H1 (cell line): ENCODE measurements around the gene NSDHL.

Source experiments
- BCL11A ChIP-seq, 2 experiments: IDR thresholded peaks; one replicate each; pipeline ENCODE4 v1.6.1; 2011; ENCODE audit warnings: low read depth in 2 of 2, low read length in 2 of 2, mild to moderate bottlenecking in 2 of 2
- CEBPB ChIP-seq: IDR thresholded peaks from 2 replicates; pipeline ENCODE4 v1.6.1; 2012; ENCODE audit warnings: low read depth, low read length
- CHD2 ChIP-seq: IDR thresholded peaks from 2 replicates; pipeline ENCODE4 v1.6.1; 2012; ENCODE audit warnings: low read length, improper control_type of control experiment
- CTCF ChIP-seq, 3 experiments: IDR thresholded peaks; 1 replicate in 2 of 3; 2 replicates in 1 of 3; pipeline versions ENCODE4 v1.5.1 to v1.6.1; 2011; ENCODE audit warnings: low read length in 3 of 3, mild to moderate bottlenecking in 3 of 3, inconsistent platforms in 2 of 3, low read depth in 1 of 3, moderate library complexity in 1 of 3; ENCODE audit not compliant: insufficient read depth in 1 of 3; ENCODE audit errors: control extremely low read depth in 1 of 3
- EGR1 ChIP-seq: IDR thresholded peaks from 2 replicates; pipeline ENCODE4 v1.6.1; 2011; ENCODE audit warnings: low read depth, low read length, borderline replicate concordance
- EP300 ChIP-seq, 2 experiments: IDR thresholded peaks; 1 replicate in 1 of 2; 2 replicates in 1 of 2; pipeline ENCODE4 v1.6.1; 2011 to 2012; ENCODE audit warnings: low read depth in 2 of 2, low read length in 2 of 2, mild to moderate bottlenecking in 2 of 2, borderline replicate concordance in 1 of 2, inconsistent platforms in 1 of 2, moderate library complexity in 1 of 2
- EZH2 ChIP-seq: fragments of 200-600 bp; sonication (generic); IDR thresholded peaks from 2 replicates; pipeline ENCODE4 v1.7.1; 2012; ENCODE audit warnings: low read depth, mild to moderate bottlenecking, moderate library complexity, low read length, inconsistent platforms; ENCODE audit not compliant: severe bottlenecking
- FOSL1 ChIP-seq: IDR thresholded peaks from 2 replicates; pipeline ENCODE4 v1.6.1; 2011; ENCODE audit warnings: mild to moderate bottlenecking, low read depth, low read length, moderate library complexity; ENCODE audit not compliant: insufficient read depth
- POLR2AphosphoS5 ChIP-seq: IDR thresholded peaks from 2 replicates; pipeline ENCODE4 v1.6.1; 2011; ENCODE audit warnings: low read depth, low read length
- RAD21 ChIP-seq, 2 experiments: IDR thresholded peaks in 1 of 2; conservative IDR thresholded peaks in 1 of 2; 2 replicates each; pipeline ENCODE4 v1.6.1; 2011; ENCODE audit warnings: low read depth in 2 of 2, low read length in 2 of 2, improper control_type of control experiment in 1 of 2, inconsistent platforms in 1 of 2, mild to moderate bottlenecking in 1 of 2, moderate library complexity in 1 of 2
- ZNF274 ChIP-seq: IDR thresholded peaks from 2 replicates; pipeline ENCODE4 v1.7.0; 2012; ENCODE audit warnings: low read length, borderline replicate concordance; ENCODE audit errors: extremely low read depth
- TF ChIP-seq, protein P1 (sequence below): IDR thresholded peaks from 2 replicates; pipeline ENCODE4 v1.6.1; 2011; ENCODE audit warnings: low read length, improper control_type of control experiment

DNA sequence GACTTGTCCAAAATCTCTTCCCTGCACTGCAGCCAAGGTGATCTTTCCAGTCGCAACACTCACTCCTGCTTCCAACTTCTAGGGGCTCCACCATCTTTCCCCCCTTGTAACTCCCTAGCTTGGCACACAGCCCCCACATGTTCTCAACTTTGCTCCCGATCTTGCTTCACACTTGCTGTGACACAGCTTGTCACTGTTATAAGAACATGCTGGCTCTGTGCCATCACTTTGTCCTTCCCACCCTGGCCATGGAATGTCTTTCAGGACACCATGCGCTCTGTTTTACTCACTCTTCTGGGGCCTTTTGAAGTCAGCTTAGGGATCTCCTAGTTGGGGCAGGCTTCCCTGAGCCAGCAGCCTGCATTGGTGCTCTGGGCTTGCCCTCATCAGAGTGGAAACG is 2.5 kb downstream of the NSDHL start:
- TF ChIP-seq POLR2AphosphoS5 (no peak), FOSL1 (no peak), CHD2 (no peak), BCL11A (IDR thresholded peaks at IDR 0.05; ENCODE audit: low read depth in 2 of 2, low read length in 2 of 2) (no peak), ZNF274 (no peak), EZH2 (no peak), CTCF (IDR thresholded peaks at IDR 0.05; ENCODE audit: control extremely low read depth in 1 of 3, insufficient read depth in 1 of 3, low read depth in 1 of 3, low read length in 3 of 3) (no peak), EGR1 (no peak), EP300 (IDR thresholded peaks at IDR 0.05; ENCODE audit: borderline replicate concordance in 1 of 2, low read depth in 2 of 2, low read length in 2 of 2) (no peak), CEBPB (no peak), RAD21 (IDR thresholded peaks at IDR 0.05 in 1 of 2, conservative IDR thresholded peaks at IDR 0.05 in 1 of 2; ENCODE audit: low read depth in 2 of 2, low read length in 2 of 2) (no peak)
- TF ChIP-seq, protein P1, sequence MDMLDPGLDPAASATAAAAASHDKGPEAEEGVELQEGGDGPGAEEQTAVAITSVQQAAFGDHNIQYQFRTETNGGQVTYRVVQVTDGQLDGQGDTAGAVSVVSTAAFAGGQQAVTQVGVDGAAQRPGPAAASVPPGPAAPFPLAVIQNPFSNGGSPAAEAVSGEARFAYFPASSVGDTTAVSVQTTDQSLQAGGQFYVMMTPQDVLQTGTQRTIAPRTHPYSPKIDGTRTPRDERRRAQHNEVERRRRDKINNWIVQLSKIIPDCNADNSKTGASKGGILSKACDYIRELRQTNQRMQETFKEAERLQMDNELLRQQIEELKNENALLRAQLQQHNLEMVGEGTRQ = no peak
